WTC11 (cell line): Measurements from ENCODE around the gene FKBP7. TPM values are rescaled to one million over a fixed set of nuclear protein-coding genes. Genes with fewer than 3 reads are reported as not detected.
A peak's percentile ranks its signal among the peaks of the same experiment; 100 is the strongest.

Experiments
- ATAC-seq: fragments of 200-7000 bp; cut with Tn5 transposase; 2 replicates; pipeline ENCODE4 v1.10.0; 2021; ENCODE audit warnings: mild to moderate bottlenecking, moderate library complexity
- CTCF ChIA-PET: fragments of 300-600 bp; sonication (Branson Sonifier 250); formaldehyde crosslinking; loops from one replicate; lab custom pipeline; 2021; ENCODE audit warnings: antibody characterized with exemption; lab: Charles Lee
- POLR2A ChIA-PET: fragments of 350-600 bp; sonication (Branson Sonifier 250); formaldehyde crosslinking; loops from one replicate; lab custom pipeline; 2021; ENCODE audit warnings: antibody characterized with exemption; lab: Charles Lee
- DNase-seq: peaks from one replicate; pipeline ENCODE4 v3.0.0; 2021; ENCODE audit warnings: low spot score
- H3K27ac Mint-ChIP-seq: 2 replicates; pipeline ENCODE4 v1.8.0; 2021; ENCODE audit warnings: mixed read lengths
- H3K27me3 Mint-ChIP-seq: 2 replicates; pipeline ENCODE4 v1.8.0; 2021; ENCODE audit warnings: low read depth, mild to moderate bottlenecking, moderate library complexity, mixed read lengths
- H3K36me3 Mint-ChIP-seq: 2 replicates; pipeline ENCODE4 v1.8.0; 2021; ENCODE audit warnings: mixed read lengths
- H3K4me1 Mint-ChIP-seq: 2 replicates; pipeline ENCODE4 v1.8.0; 2022; ENCODE audit warnings: mixed read lengths
- H3K4me3 Mint-ChIP-seq: 2 replicates; pipeline ENCODE4 v1.8.0; 2021; ENCODE audit warnings: mild to moderate bottlenecking, moderate library complexity, mixed read lengths
- H3K9me3 Mint-ChIP-seq: 2 replicates; pipeline ENCODE4 v1.8.0; 2021; ENCODE audit warnings: mixed read lengths
- GABPB1 ChIP-seq: sonication (generic); formaldehyde crosslinking; IDR thresholded peaks from 2 replicates; pipeline ENCODE4 v1.8.1; 2023; ENCODE audit warnings: mild to moderate bottlenecking, missing genetic modification reagents
- GRHL2 ChIP-seq: fragments of 250-450 bp; sonication (Bioruptor Pico); IDR thresholded peaks from 2 replicates; pipeline ENCODE4 v1.8.0; 2022; ENCODE audit warnings: mild to moderate bottlenecking, moderate library complexity; ENCODE audit not compliant: insufficient replicate concordance, severe bottlenecking
- HMGA2 ChIP-seq: fragments of 250-450 bp; sonication (Bioruptor Pico); IDR thresholded peaks from 2 replicates; pipeline ENCODE4 v1.4.0; 2021; ENCODE audit warnings: mild to moderate bottlenecking, moderate library complexity
- JUN ChIP-seq: sonication (generic); formaldehyde crosslinking; IDR thresholded peaks from 2 replicates; pipeline ENCODE4 v1.8.0; 2023; ENCODE audit warnings: mild to moderate bottlenecking, missing genetic modification reagents
- NFE2L1 ChIP-seq: sonication (generic); formaldehyde crosslinking; IDR thresholded peaks from 2 replicates; pipeline ENCODE4 v1.8.1; 2023; ENCODE audit warnings: missing genetic modification reagents
- ZMAT4 ChIP-seq: fragments of 250-450 bp; sonication (Bioruptor Pico); IDR thresholded peaks from 2 replicates; pipeline ENCODE4 v1.9.0; 2021; ENCODE audit warnings: mild to moderate bottlenecking
- ZNF121 ChIP-seq: sonication (generic); formaldehyde crosslinking; IDR thresholded peaks from 2 replicates; pipeline ENCODE4 v1.8.0; 2023; ENCODE audit warnings: missing genetic modification reagents
- ZNF671 ChIP-seq: fragments of 250-450 bp; sonication (Bioruptor Pico); IDR thresholded peaks from 2 replicates; pipeline ENCODE4 v1.8.0; 2021; ENCODE audit warnings: mild to moderate bottlenecking
- total RNA-seq: library from RNA; stranded (reverse); gene quantifications from 3 replicates; pipeline ENCODE4 v1.2.3, GENCODE V29; 2021
- TF ChIP-seq, protein P1 (sequence below): sonication (generic); formaldehyde crosslinking; IDR thresholded peaks from 2 replicates; pipeline ENCODE4 v1.8.1; 2023; ENCODE audit warnings: mild to moderate bottlenecking, moderate library complexity, missing genetic modification reagents
- TF ChIP-seq, protein P2 (sequence below): sonication (generic); formaldehyde crosslinking; IDR thresholded peaks from 2 replicates; pipeline ENCODE4 v1.8.1; 2022; ENCODE audit warnings: mild to moderate bottlenecking, moderate library complexity, missing genetic modification reagents
- TF ChIP-seq, protein P3 (sequence below): fragments of 200-600 bp; IDR thresholded peaks from 2 replicates; pipeline ENCODE4 v1.8.0; 2022; ENCODE audit warnings: antibody characterized with exemption

Gene FKBP7
- total RNA-seq, 1 experiment from 2014 or later, result 3.2 TPM

- TF ChIP-seq, protein P1, sequence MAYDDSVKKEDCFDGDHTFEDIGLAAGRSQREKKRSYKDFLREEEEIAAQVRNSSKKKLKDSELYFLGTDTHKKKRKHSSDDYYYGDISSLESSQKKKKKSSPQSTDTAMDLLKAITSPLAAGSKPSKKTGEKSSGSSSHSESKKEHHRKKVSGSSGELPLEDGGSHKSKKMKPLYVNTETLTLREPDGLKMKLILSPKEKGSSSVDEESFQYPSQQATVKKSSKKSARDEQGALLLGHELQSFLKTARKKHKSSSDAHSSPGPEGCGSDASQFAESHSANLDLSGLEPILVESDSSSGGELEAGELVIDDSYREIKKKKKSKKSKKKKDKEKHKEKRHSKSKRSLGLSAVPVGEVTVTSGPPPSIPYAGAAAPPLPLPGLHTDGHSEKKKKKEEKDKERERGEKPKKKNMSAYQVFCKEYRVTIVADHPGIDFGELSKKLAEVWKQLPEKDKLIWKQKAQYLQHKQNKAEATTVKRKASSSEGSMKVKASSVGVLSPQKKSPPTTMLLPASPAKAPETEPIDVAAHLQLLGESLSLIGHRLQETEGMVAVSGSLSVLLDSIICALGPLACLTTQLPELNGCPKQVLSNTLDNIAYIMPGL (CRISPR knock-in tag), result 0 out of 2 replicates have a peak, but pooled peaks have one; percentile 14
- no peak for TF ChIP-seq ZNF671 (CRISPR knock-in tag)
- ChIA-PET POLR2A (interaction anchor here (0.6 kb wide), 1 partner anchor 27 kb away, joined by 3 read pairs; the partner anchor contains the start of genes PJVK and PRKRA), CTCF (interaction anchor here (1.1 to 1.5 kb wide), 2 partner anchors 20 to 223 kb away, joined by 3 to 4 read pairs; no protein-coding TSS in a partner anchor)
- DNase-seq (no peak), ATAC-seq (no peak)
- H3K4me3 Mint-ChIP-seq, result peak overlapping the region; percentile 94
- H3K27ac Mint-ChIP-seq, result peak overlapping the region; percentile 99
- no peaks in the 10 kb centered on the region for H3K9me3 Mint-ChIP-seq
- H3K27me3 Mint-ChIP-seq, result no peaks in the 10 kb centered on the region; the same call in 1 of the 2 replicates
- H3K4me1 Mint-ChIP-seq, result peaks cover 28% of the 10 kb centered on the region
- no peaks in the 10 kb centered on the region for H3K36me3 Mint-ChIP-seq
Observed at GRCh38 chr2:178478130-178478438, 316 bp downstream of the FKBP7 start.

GRCh38 chr2:178477443-178478129 lies 814 bp downstream of the FKBP7 start:
- ATAC-seq (no peak), DNase-seq (no peak)
- peak; percentile 96 for TF ChIP-seq HMGA2 (CRISPR knock-in tag)
- TF ChIP-seq ZMAT4 (CRISPR knock-in tag), result no peak
- Mint-ChIP-seq H3K27me3 (no peaks in the 10 kb centered on the region; the same call in 1 of the 2 replicates), H3K36me3 (no peaks in the 10 kb centered on the region), H3K4me3 (peak overlapping the region; percentile 94), H3K4me1 (peaks cover 25% of the 10 kb centered on the region), H3K27ac (no peak overlapping the region), H3K9me3 (no peaks in the 10 kb centered on the region)
- POLR2A ChIA-PET, result no interaction called here
- CTCF ChIA-PET, result no interaction called here

DNA sequence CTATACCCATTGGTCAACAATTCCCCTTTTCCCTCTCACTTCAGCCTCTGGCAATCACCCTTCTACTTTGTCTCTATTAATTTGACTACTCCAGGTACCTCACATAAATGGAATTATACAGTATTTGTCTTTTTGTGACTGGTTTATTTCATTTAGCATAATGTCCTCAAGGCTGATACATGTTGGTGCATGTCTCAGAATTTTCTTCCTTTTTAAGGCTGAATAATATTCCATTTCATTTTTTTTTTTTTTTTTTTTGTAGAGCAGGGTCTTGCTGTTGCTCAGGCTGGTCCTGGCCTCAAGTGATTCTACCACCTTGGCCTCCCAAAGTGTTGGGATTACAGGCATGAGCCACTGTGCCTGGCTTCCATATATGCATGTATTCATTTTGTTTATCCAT lies 1.9 kb downstream of the FKBP7 start:
- DNase-seq (no peak), ATAC-seq (no peak)
- H3K27ac Mint-ChIP-seq, result no peak overlapping the region
- ChIA-PET POLR2A (no interaction called here), CTCF (no interaction called here)
- H3K4me1 Mint-ChIP-seq, result peaks cover 14% of the 10 kb centered on the region
- H3K27me3 Mint-ChIP-seq, result no peaks in the 10 kb centered on the region; the same call in 1 of the 2 replicates
- H3K9me3 Mint-ChIP-seq, result no peaks in the 10 kb centered on the region
- H3K36me3 Mint-ChIP-seq, result no peaks in the 10 kb centered on the region
- H3K4me3 Mint-ChIP-seq, result no peak overlapping the region
- TF ChIP-seq NFE2L1 (no peak), GRHL2 (CRISPR knock-in tag) (no peak), JUN (CRISPR knock-in tag) (no peak)
- TF ChIP-seq, protein P2, sequence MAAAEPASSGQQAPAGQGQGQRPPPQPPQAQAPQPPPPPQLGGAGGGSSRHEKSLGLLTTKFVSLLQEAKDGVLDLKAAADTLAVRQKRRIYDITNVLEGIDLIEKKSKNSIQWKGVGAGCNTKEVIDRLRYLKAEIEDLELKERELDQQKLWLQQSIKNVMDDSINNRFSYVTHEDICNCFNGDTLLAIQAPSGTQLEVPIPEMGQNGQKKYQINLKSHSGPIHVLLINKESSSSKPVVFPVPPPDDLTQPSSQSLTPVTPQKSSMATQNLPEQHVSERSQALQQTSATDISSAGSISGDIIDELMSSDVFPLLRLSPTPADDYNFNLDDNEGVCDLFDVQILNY (CRISPR knock-in tag), result no peak
- TF ChIP-seq, protein P1 (CRISPR knock-in tag), result no peak

DNA sequence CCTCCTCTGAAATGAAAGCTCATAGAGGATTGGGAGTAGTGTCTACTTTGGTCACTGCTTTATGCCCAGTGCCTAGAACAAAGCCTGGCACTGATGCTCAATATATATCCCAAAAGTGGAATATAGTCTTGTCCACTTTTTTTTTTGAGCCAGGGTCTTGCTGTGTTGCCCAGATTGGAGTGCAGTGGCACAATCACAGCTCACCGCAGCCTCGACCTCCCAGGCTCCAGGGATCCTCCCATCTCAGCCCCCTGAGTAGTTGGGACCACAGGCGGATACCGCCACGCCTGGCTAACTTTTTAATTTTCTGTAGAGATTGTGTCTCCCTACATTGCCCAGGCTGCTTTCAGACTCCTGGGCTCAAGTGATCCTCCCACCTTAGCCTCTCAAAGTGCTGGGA lies 3.8 kb downstream of the FKBP7 start:
- Mint-ChIP-seq H3K36me3 (no peaks in the 10 kb centered on the region), H3K9me3 (no peaks in the 10 kb centered on the region), H3K27ac (no peak overlapping the region), H3K4me1 (peaks cover 9% of the 10 kb centered on the region; the same call in 1 of the 2 replicates), H3K4me3 (no peak overlapping the region), H3K27me3 (no peaks in the 10 kb centered on the region; the same call in 1 of the 2 replicates)
- ChIA-PET POLR2A (interaction anchor here (0.6 kb wide), 1 partner anchor 1837 kb away, joined by 6 read pairs; no protein-coding TSS in a partner anchor), CTCF (no interaction called here)
- TF ChIP-seq, protein P3, sequence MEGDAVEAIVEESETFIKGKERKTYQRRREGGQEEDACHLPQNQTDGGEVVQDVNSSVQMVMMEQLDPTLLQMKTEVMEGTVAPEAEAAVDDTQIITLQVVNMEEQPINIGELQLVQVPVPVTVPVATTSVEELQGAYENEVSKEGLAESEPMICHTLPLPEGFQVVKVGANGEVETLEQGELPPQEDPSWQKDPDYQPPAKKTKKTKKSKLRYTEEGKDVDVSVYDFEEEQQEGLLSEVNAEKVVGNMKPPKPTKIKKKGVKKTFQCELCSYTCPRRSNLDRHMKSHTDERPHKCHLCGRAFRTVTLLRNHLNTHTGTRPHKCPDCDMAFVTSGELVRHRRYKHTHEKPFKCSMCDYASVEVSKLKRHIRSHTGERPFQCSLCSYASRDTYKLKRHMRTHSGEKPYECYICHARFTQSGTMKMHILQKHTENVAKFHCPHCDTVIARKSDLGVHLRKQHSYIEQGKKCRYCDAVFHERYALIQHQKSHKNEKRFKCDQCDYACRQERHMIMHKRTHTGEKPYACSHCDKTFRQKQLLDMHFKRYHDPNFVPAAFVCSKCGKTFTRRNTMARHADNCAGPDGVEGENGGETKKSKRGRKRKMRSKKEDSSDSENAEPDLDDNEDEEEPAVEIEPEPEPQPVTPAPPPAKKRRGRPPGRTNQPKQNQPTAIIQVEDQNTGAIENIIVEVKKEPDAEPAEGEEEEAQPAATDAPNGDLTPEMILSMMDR, result no peak
- TF ChIP-seq GABPB1 (CRISPR knock-in tag) (no peak), ZNF121 (CRISPR knock-in tag) (peak; percentile 59; the same call in 1 of the 2 replicates)
- ATAC-seq (no peak), DNase-seq (no peak)
